ENCODE measurements around the gene PTPRT. TPM values are rescaled to one million over a fixed set of nuclear protein-coding genes. Genes with fewer than 3 reads are reported as not detected.

The PTPRT gene
- total RNA-seq, 6 experiments from 2014 or later, result not detected

DNA sequence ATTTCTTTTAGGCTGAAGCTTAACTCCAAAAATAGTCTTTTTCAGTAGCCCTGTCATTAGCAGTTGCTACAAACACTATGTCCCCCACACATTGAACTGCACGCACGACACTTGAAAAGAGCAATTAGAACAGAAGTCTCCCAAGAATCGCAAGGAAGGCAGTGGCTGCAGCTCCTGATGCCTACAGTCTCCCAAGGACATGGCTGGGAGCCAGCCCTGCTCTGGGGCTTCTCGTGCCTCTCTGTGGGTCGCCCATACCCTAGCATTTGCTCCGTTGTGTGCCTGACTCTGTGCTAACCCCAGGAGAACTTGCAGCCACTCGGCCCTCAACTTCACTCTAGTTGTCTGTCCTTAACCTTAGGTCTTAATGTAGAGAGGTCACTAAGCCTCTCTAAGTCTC lies 454.2 kb downstream of the PTPRT start:
- TF ChIP-seq, protein P1, sequence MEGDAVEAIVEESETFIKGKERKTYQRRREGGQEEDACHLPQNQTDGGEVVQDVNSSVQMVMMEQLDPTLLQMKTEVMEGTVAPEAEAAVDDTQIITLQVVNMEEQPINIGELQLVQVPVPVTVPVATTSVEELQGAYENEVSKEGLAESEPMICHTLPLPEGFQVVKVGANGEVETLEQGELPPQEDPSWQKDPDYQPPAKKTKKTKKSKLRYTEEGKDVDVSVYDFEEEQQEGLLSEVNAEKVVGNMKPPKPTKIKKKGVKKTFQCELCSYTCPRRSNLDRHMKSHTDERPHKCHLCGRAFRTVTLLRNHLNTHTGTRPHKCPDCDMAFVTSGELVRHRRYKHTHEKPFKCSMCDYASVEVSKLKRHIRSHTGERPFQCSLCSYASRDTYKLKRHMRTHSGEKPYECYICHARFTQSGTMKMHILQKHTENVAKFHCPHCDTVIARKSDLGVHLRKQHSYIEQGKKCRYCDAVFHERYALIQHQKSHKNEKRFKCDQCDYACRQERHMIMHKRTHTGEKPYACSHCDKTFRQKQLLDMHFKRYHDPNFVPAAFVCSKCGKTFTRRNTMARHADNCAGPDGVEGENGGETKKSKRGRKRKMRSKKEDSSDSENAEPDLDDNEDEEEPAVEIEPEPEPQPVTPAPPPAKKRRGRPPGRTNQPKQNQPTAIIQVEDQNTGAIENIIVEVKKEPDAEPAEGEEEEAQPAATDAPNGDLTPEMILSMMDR (IDR thresholded peaks at IDR 0.05), result no peak
- Mint-ChIP-seq H3K36me3 (ENCODE audit: low read depth) (peaks cover 4% of the 10 kb centered on the region; the same call in 1 of the 2 replicates), H3K27me3 (ENCODE audit: insufficient read depth) (peaks cover 4% of the 10 kb centered on the region; the same call in 1 of the 2 replicates), H3K4me1 (ENCODE audit: low read depth) (no peaks in the 10 kb centered on the region), H3K9me3 (peaks cover 72% of the 10 kb centered on the region), H3K27ac (no peak overlapping the region), H3K4me3 (no peak overlapping the region)
- no peak for DNase-seq

GRCh38 chr20:42734660-42735368 lies 454.9 kb downstream of the PTPRT start:
- Mint-ChIP-seq H3K9me3 (peaks cover 73% of the 10 kb centered on the region), H3K27ac (no peak overlapping the region), H3K4me3 (no peak overlapping the region), H3K27me3 (ENCODE audit: insufficient read depth) (peaks cover 4% of the 10 kb centered on the region; the same call in 1 of the 2 replicates), H3K4me1 (ENCODE audit: low read depth) (no peaks in the 10 kb centered on the region), H3K36me3 (ENCODE audit: low read depth) (peaks cover 4% of the 10 kb centered on the region; the same call in 1 of the 2 replicates)
- DNase-seq, result no peak
- TF ChIP-seq, protein P1 (IDR thresholded peaks at IDR 0.05), result no peak

- Mint-ChIP-seq H3K4me3 (no peak overlapping the region), H3K9me3 (peaks cover 28% of the 10 kb centered on the region), H3K36me3 (ENCODE audit: low read depth) (no peaks in the 10 kb centered on the region), H3K4me1 (ENCODE audit: low read depth) (no peaks in the 10 kb centered on the region), H3K27ac (no peak overlapping the region), H3K27me3 (ENCODE audit: insufficient read depth) (no peaks in the 10 kb centered on the region; the same call in 1 of the 2 replicates)
- DNase-seq, result no peak
- TF ChIP-seq, protein P1 (IDR thresholded peaks at IDR 0.05), result no peak
These were observed 467.8 kb downstream of the PTPRT start for GRCh38 chr20:42721923-42722322.

DNA sequence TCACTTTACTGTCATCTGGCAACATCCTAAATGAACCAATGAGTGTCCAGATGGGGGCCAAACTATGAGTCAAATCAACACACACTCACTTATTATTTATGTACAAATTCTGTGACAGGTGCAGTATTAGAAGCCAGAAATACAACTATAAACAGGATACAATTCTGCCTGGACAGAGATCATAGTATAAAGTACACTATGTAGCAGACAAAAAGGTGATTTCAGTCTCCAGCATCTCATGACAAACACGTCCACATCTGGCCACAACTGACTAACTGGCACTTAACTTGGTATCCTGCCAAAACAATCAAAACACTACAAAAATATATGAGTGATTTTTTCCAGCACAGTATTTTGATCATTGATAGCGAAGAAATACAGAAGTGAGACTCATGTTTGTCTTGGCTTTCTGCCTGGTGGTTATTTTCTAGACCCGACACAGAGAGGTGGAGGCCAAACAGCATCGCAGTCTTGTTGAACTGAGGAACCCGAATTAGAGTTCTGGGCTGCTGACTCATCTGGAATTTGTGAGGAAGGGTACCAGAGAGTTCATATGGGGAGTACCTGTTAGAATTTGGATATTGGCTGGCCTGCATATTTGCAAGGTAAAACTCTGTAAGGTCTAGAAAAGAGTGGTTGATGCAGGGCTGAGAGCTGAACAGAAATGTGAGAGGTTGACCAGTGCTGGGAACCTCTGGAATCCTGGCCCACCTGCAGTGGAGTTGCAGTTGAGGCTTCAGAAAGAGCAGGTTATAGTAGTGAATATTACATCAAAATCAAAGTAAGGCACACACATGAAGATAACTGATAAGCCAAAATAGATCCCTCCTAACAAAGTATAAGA lies 475.2 kb downstream of the PTPRT start:
- H3K4me3 Mint-ChIP-seq, result no peak overlapping the region
- DNase-seq, result no peak
- no peaks in the 10 kb centered on the region for H3K36me3 Mint-ChIP-seq (ENCODE audit: low read depth)
- H3K27me3 Mint-ChIP-seq (ENCODE audit: insufficient read depth), result no peaks in the 10 kb centered on the region
- TF ChIP-seq, protein P1 (IDR thresholded peaks at IDR 0.05), result no peak
- H3K9me3 Mint-ChIP-seq, result peaks cover 51% of the 10 kb centered on the region
- no peaks in the 10 kb centered on the region for H3K4me1 Mint-ChIP-seq (ENCODE audit: low read depth)
- no peak overlapping the region for H3K27ac Mint-ChIP-seq

DNA sequence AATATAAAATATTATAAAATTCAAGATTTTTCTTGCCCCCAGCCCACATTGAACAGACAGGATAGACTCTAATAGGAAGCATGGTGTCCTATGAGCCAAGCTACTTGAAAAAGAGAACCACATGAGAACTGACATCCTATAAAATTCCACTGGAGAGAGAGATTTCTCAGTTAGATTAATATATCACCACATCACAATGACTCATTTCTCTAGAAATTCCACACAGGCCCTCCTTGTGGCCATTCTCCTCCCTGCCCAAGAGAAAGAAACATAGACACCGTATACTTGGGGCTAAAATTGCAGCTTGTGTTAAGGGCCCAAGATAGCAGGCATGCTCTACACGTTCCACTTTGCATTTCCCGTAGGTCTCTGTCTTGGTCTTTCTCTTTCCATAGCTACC lies 481.4 kb downstream of the PTPRT start:
- no peaks in the 10 kb centered on the region for H3K27me3 Mint-ChIP-seq (ENCODE audit: insufficient read depth)
- H3K9me3 Mint-ChIP-seq, result peaks cover 52% of the 10 kb centered on the region
- H3K27ac Mint-ChIP-seq, result no peak overlapping the region
- H3K36me3 Mint-ChIP-seq (ENCODE audit: low read depth), result 0 out of 2 replicates have a peak, but pooled peaks cover 5% of the 10 kb centered on the region
- TF ChIP-seq, protein P1 (IDR thresholded peaks at IDR 0.05), result no peak
- H3K4me1 Mint-ChIP-seq (ENCODE audit: low read depth), result no peaks in the 10 kb centered on the region
- H3K4me3 Mint-ChIP-seq, result no peak overlapping the region
- no peak for DNase-seq
